Measurements from ENCODE around the gene CCDC85B.
"Not testable (repeated sequence)": the region's sequence is repeated elsewhere in the genome, so short reads cannot be mapped to it uniquely, and the experiment has no call there.

Gene CCDC85B

GRCh38 chr11:65885231-65885630, 5.2 kb upstream of the CCDC85B start:
- TF ChIP-seq CTCF (IDR thresholded peaks at IDR 0.05; ENCODE audit: low read depth, low read length, missing control alignments): no peak
- no peak overlapping the region for H3K4me3 ChIP-seq (ENCODE audit: low read depth, low read length)
- DNase-seq (ENCODE audit: low read depth): no peak

- H3K4me3 ChIP-seq (ENCODE audit: low read depth, low read length): no peak overlapping the region
- no peak for TF ChIP-seq CTCF (IDR thresholded peaks at IDR 0.05; ENCODE audit: low read depth, low read length, missing control alignments)
- no peak for DNase-seq (ENCODE audit: low read depth)
Observed at GRCh38 chr11:65885808-65886536, 4.5 kb upstream of the CCDC85B start.

- peak overlapping the region; percentile 63 for H3K4me3 ChIP-seq (ENCODE audit: low read depth, low read length)
- no peak for TF ChIP-seq CTCF (IDR thresholded peaks at IDR 0.05; ENCODE audit: low read depth, low read length, missing control alignments)
- no peak for DNase-seq (ENCODE audit: low read depth)
Observed at GRCh38 chr11:65886826-65887722, 3.4 kb upstream of the CCDC85B start.

GRCh38 chr11:65887723-65888162, 2.7 kb upstream of the CCDC85B start:
- no peak for TF ChIP-seq CTCF (IDR thresholded peaks at IDR 0.05; ENCODE audit: low read depth, low read length, missing control alignments)

GRCh38 chr11:65888163-65888814, 2.2 kb upstream of the CCDC85B start, which contains the start of gene FIBP:
Gene FIBP (minus strand): TSS chr11:65888471. CDS start chr11:65888418, 53 bp downstream.
- DNase-seq (ENCODE audit: low read depth): peak; percentile 87
- peak; percentile 84 for TF ChIP-seq CTCF (IDR thresholded peaks at IDR 0.05; ENCODE audit: low read depth, low read length, missing control alignments)
- peak within 1 kb of the TSS; percentile 63 for H3K4me3 ChIP-seq (ENCODE audit: low read depth, low read length)

More at GRCh38 chr11:65887723-65888162, 2.7 kb upstream of the CCDC85B start:
- DNase-seq (ENCODE audit: low read depth): no peak
- H3K4me3 ChIP-seq (ENCODE audit: low read depth, low read length): peak overlapping the region; percentile 63

- H3K4me3 ChIP-seq (ENCODE audit: low read depth, low read length): peak overlapping the region; percentile 86
- peak; percentile 57 for TF ChIP-seq CTCF (IDR thresholded peaks at IDR 0.05; ENCODE audit: low read depth, low read length, missing control alignments)
- DNase-seq (ENCODE audit: low read depth): no peak
Observed at GRCh38 chr11:65891219-65892136, 1.0 kb downstream of the CCDC85B start.

- peak overlapping the region; percentile 86 for H3K4me3 ChIP-seq (ENCODE audit: low read depth, low read length)
- not testable (repeated sequence) for DNase-seq (ENCODE audit: low read depth)
Observed at GRCh38 chr11:65892137-65892540, 1.7 kb downstream of the CCDC85B start.
